HUES6 (cell line): Measurements from ENCODE around the gene KCNK5.

Experiments used
- H3K27ac ChIP-seq: 2 replicates; pipeline ENCODE4 v1.7.0; 2013; ENCODE audit warnings: low read depth, mild to moderate bottlenecking, low read length, inconsistent platforms
- H3K27me3 ChIP-seq: 2 replicates; pipeline ENCODE4 v1.6.1; 2013; ENCODE audit warnings: low read length; ENCODE audit not compliant: control insufficient read depth, insufficient read depth
- H3K36me3 ChIP-seq: 2 replicates; pipeline ENCODE4 v1.6.1; 2013; ENCODE audit warnings: low read length; ENCODE audit not compliant: control insufficient read depth, insufficient read depth
- H3K4me1 ChIP-seq: 2 replicates; pipeline ENCODE4 v1.6.1; 2013; ENCODE audit warnings: low read length; ENCODE audit not compliant: control insufficient read depth, insufficient read depth
- H3K4me3 ChIP-seq: 2 replicates; pipeline ENCODE4 v1.5.1; 2013; ENCODE audit warnings: low read depth, low read length
- H3K9ac ChIP-seq: one replicate; pipeline ENCODE4 v1.6.1; 2013; ENCODE audit warnings: mild to moderate bottlenecking, low read length
- H3K9me3 ChIP-seq: 2 replicates; pipeline ENCODE4 v1.6.1; 2013; ENCODE audit warnings: low read depth, low read length; ENCODE audit not compliant: control insufficient read depth, insufficient read depth

The KCNK5 gene

DNA sequence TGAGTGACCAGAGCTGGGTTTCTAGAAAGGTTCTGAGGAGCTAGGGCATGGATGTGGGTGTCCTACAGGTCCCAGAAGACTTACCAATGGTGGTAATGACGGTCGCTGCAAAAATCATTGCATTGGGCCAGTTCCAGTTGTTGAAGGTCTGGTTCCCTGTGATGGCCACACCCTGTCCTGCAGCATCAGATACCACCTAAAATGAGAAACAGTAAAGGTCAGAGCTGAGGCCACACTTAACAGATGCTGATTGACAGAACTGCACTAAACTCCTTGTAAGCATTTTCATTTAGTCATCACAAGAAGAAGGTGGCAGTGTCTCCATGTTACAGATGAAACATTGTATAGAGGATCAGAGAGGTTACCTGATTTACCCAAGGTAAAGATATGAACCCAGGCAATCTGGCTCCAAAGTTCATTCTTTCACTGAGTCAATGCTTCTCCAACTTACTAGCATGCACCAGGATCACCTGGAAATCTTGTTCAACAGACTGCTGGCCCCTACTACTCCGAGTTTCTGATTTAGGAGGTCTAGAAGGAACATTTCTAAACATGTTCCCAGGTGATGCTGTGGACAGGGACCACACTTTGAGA, 33.4 kb downstream of the KCNK5 start:
- no peaks in the 10 kb centered on the region for H3K27me3 ChIP-seq
- peaks cover 18% of the 10 kb centered on the region; the same call in 1 of the 2 replicates for H3K4me1 ChIP-seq
- no peak overlapping the region for H3K9ac ChIP-seq
- H3K36me3 ChIP-seq: peaks cover 52% of the 10 kb centered on the region
- no peak overlapping the region for H3K4me3 ChIP-seq
- no peaks in the 10 kb centered on the region for H3K9me3 ChIP-seq
- H3K27ac ChIP-seq: no peak overlapping the region

DNA sequence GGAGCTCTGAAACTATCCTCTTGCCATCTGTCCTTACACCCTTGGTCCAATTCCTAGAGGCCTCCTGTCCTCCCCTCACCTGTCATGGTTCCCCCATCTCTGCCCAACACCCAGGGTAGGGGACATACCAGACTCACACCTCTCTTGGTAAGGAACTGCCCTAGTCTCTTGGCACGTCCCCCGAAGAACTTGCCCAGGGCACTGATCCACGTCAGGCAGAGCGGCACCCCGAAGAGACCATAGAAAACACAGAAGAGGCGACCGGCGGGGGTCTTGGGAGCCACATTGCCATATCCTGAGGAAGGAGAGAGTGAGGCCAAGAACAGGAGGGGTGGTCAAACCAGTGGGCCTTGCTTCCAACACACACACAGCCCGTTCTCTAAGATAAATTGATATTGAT, 34.8 kb downstream of the KCNK5 start:
- H3K9ac ChIP-seq: no peak overlapping the region
- H3K36me3 ChIP-seq: peaks cover 58% of the 10 kb centered on the region
- H3K9me3 ChIP-seq: no peaks in the 10 kb centered on the region
- no peak overlapping the region for H3K27ac ChIP-seq
- no peaks in the 10 kb centered on the region for H3K27me3 ChIP-seq
- no peak overlapping the region for H3K4me3 ChIP-seq
- H3K4me1 ChIP-seq: peaks cover 10% of the 10 kb centered on the region; the same call in 1 of the 2 replicates

DNA sequence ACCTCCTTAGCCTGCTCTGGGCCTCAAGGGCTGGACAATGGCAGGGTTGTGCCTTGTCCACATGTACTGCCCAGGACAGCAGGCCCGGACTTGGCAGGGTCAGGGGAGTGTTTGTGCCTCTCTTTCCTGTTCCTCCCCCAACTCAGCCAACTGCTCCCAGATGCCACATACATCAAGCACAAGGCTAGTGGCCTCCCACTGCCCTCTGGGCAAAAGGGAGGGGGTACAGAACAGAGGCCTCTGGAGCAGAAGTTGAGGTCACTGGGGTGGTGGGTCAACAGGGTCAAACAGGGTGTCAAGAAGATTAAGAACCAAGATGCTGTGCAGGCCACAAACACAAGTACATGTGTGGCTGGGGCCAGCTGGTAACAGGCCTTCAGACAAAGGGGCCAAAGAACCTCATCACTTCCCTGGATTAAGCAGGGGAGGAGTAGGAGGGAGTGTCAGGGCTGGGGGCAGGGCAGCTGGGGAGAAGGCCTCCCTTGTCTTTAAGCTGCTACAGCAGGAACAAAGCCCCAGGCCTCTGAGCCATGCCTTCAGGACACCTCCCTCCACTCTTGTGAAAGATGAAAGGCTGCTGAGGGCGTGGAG, 36.0 kb downstream of the KCNK5 start:
- Histone ChIP-seq H3K9ac (no peak overlapping the region), H3K27ac (no peak overlapping the region), H3K4me3 (no peak overlapping the region), H3K36me3 (peaks cover 64% of the 10 kb centered on the region), H3K4me1 (peaks cover 15% of the 10 kb centered on the region; the same call in 1 of the 2 replicates), H3K27me3 (no peaks in the 10 kb centered on the region), H3K9me3 (no peaks in the 10 kb centered on the region)

DNA sequence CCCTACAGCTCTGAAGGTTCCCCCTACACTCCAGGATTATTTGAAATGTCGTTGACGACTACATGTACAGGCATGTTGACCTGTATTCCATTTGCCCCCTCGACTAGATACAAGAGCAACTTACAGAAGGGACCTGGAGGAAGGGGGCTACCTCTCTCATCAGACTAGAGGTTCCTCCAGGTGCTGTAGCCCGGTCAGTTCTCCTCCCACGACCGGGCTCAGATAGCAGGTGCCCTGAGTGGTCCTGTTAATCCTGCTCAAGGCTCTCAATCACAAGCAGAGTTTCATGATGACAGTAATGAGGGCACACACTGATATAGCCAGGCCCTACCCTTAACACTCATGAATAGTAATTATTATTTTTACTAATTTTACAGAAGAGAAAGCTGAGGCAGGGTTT, 36.5 kb downstream of the KCNK5 start:
- Histone ChIP-seq H3K36me3 (peaks cover 64% of the 10 kb centered on the region), H3K27me3 (no peaks in the 10 kb centered on the region), H3K9me3 (no peaks in the 10 kb centered on the region), H3K9ac (no peak overlapping the region), H3K4me3 (no peak overlapping the region), H3K4me1 (peaks cover 15% of the 10 kb centered on the region; the same call in 1 of the 2 replicates), H3K27ac (no peak overlapping the region)

DNA sequence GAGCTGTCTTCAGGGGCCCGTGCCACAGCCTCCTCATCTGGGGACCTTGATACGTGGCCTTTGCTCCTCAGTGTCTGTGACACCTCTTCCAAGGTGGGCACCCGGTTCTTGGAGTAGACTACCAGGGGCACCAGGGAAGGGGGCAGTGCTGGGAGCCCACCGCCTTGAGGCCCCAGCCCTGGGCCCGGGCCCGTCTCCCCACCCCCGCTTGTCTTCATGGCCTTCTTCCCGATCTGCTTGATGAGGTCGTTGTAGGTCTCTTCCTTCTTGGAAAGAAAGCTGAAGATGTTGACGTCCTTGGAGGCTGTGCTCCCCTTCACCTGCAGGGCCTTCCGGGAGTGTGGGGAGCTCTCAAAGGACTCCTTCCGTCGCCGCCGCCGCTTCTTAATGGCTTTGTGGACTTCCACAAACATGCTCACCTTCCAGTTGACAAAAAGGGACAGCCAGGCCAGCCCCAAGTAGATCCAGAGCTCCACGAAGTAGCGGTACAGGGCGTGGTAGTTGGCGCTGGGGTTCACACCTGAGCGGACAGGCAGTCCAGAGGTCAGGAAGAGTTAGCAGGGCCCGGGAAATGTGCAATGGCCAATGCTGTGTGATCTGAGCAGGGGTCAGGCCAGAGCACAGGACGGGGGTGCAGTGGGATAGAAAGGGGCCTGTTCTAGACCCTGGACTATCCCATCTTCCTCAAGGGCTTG, 37.9 kb downstream of the KCNK5 start:
- Histone ChIP-seq H3K9me3 (no peaks in the 10 kb centered on the region), H3K27ac (no peak overlapping the region), H3K9ac (no peak overlapping the region), H3K36me3 (peaks cover 61% of the 10 kb centered on the region), H3K27me3 (no peaks in the 10 kb centered on the region), H3K4me3 (no peak overlapping the region), H3K4me1 (peaks cover 15% of the 10 kb centered on the region; the same call in 1 of the 2 replicates)

DNA sequence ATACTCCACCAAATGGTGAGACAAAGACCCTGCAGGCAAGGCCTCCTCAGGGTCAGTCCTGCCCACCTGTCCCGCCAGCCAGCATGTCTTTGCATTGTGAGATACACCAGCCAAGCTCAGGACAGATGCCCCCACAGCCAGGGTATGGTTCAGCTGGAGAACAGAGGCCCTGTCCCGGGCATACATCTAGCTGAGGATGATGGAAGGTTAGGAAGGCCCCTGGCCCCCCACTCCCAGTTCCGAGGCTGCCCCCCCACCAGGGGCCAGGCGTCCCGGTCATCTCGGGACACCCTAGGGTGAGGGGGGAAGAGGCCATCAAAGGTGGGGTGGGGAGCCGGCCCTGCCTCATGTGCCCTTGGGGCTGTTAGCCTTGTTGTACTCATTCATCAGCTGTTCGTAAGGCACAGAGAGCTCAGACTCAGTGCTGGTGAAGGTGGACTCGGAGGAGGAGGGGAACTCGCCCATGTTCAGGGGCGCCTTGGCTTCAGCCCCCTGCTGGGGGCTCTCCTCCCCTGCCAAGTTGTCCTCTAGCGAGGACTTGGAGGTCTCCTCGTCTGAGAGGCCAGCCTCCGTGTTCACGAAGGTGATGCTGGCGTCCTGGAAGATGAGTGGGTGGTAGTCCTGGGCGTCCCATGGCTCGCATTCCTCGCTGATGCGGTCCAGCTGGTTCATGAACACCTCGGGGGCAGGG, 38.6 kb downstream of the KCNK5 start:
- peaks cover 15% of the 10 kb centered on the region; the same call in 1 of the 2 replicates for H3K4me1 ChIP-seq
- no peak overlapping the region for H3K4me3 ChIP-seq
- peaks cover 54% of the 10 kb centered on the region for H3K36me3 ChIP-seq
- H3K27me3 ChIP-seq: no peaks in the 10 kb centered on the region
- no peak overlapping the region for H3K27ac ChIP-seq
- H3K9me3 ChIP-seq: no peaks in the 10 kb centered on the region
- H3K9ac ChIP-seq: no peak overlapping the region

DNA sequence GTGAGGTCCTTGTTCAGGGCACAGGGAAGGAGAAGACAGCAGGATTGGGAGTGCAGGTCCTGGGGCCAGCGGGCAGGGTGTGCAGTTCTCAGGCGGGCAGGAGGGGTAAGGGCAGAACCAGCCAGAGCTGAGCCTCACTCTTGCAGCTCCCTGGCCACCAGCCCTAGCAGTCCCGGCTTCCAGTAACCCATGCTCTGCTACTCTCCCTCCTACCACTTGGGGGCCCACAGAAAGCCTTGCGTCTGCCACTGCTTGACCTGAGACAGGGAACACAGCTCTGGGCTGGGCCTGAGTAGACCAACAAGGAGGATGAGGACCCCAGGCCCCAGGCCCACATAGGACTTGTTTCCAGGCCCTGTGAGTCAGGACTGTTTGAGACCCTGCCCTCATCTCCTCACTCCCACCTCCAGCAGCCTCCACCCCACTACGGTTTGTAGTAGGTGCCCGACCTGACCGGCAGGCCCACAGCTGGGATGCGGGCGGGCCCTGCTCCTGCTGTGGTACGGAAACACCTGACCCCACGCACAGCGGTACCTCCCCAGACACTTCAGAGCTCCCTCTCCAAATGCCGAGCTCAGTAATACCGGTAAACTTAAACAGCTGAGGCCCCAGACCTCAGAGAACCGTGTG, 39.2 kb downstream of the KCNK5 start:
- Histone ChIP-seq H3K9me3 (no peaks in the 10 kb centered on the region), H3K4me3 (no peak overlapping the region), H3K4me1 (peaks cover 15% of the 10 kb centered on the region; the same call in 1 of the 2 replicates), H3K27ac (no peak overlapping the region), H3K27me3 (no peaks in the 10 kb centered on the region), H3K9ac (no peak overlapping the region), H3K36me3 (peaks cover 47% of the 10 kb centered on the region)

DNA sequence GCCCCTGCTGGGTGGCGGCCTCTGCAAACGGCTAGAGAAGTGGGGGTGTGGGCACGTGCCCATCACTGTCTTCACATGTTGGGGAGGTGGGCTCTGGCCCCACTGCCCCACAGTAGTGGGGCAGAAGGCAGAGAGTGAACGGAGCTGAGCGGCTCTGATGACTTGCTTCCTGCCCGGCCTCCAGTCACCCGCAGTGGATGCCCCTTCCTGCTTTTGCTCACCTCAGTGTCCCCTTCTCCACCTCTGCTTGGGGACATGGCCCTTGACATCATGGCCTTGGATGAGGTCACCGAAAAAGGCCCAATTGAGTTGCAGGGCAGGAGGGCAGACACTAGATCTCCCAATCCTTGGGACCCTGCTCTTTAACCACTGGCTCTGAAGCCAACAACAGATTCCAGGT, 40.1 kb downstream of the KCNK5 start:
- Histone ChIP-seq H3K9me3 (no peaks in the 10 kb centered on the region), H3K27ac (no peak overlapping the region), H3K27me3 (no peaks in the 10 kb centered on the region), H3K4me3 (no peak overlapping the region), H3K36me3 (peaks cover 38% of the 10 kb centered on the region), H3K4me1 (peaks cover 15% of the 10 kb centered on the region; the same call in 1 of the 2 replicates), H3K9ac (no peak overlapping the region)

DNA sequence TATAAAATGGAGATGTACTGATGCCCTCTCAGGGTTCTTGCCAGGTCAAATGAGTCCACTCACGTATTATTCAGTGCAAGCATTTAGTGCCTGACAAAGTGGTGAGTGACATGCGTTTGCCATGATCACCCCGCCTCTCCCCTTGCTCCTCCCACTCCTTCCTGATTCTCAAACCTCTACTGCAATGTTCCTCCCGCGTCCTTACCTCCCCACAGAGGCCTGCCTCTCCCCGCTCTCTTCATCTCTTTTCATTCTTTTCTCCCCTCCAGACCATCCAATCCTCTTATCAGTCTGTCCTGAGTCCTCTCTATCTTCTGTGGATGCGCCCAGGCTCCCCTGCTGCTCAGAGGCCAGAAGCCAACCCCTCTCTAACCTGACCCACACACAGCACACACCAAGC, 40.7 kb downstream of the KCNK5 start:
- no peak overlapping the region for H3K27ac ChIP-seq
- H3K36me3 ChIP-seq: peaks cover 33% of the 10 kb centered on the region
- no peaks in the 10 kb centered on the region for H3K27me3 ChIP-seq
- peaks cover 10% of the 10 kb centered on the region; the same call in 1 of the 2 replicates for H3K4me1 ChIP-seq
- H3K9ac ChIP-seq: no peak overlapping the region
- no peak overlapping the region for H3K4me3 ChIP-seq
- H3K9me3 ChIP-seq: no peaks in the 10 kb centered on the region

DNA sequence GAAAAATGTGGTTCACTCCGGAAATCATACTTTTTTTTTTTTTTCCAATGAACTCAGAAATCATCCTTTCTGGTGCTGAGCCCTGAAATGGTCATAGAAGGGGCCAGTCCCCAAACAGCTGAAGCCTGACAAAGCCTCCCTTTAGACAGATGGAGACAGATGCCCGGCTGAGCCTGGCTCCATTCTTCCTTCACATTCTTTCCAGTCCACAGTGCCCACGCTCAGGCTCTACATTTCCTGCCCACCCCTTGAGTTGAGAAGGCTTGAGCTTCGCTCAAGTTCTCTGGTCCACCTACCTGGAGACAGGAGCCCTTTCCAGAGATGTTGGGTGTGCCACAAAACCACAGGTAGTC, 41.2 kb downstream of the KCNK5 start:
- H3K36me3 ChIP-seq: peaks cover 28% of the 10 kb centered on the region
- H3K9ac ChIP-seq: no peak overlapping the region
- H3K27me3 ChIP-seq: no peaks in the 10 kb centered on the region
- no peak overlapping the region for H3K27ac ChIP-seq
- peaks cover 8% of the 10 kb centered on the region; the same call in 1 of the 2 replicates for H3K4me1 ChIP-seq
- no peak overlapping the region for H3K4me3 ChIP-seq
- no peaks in the 10 kb centered on the region for H3K9me3 ChIP-seq
